ENCODE results near the gene PTAR1.
"Not testable (repeated sequence)": the region's sequence is repeated elsewhere in the genome, so short reads cannot be mapped to it uniquely, and the experiment has no call there.

The PTAR1 gene

DNA sequence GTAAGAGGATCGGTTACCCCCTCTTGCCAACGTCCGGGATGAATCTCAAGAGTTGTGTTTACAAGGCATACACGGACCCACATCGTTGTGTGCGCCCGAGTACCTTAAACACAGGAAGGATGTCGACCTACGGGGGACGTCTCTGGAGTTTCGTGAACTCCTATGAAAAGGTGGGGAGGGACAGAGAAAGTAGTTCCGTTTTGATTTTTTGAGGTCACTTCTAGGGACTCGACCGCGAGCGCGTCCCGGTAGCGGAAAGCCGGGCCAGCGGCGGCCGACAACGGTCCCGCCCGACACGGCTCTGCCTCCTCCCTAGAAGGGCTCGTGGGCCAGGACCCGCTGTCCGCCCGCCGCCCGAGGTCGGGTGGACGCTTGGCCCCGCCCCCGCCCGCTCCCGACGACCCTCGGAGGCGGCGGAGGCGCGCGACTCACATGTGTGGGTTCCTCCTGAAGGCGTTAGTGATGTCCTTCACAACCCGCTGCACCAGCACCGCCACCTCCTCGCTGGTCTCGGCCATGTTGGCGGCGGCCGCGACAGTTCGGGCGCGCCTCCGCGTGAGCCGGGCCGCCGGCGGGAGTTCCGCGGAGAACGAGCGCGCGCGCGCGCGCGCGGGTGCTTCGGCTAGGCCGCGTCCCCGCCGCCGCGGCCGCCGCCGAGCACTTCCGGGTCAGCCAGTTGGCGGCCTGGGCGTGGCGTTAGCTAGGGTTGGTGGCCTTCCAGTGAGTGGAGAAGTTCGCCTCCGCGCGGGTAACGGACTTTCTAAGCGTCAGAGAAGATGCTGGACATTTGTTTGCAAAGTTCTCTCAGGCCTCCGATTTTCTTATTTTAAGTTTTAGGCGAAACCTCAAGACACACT is at the start of gene PTAR1:
PTAR1 (minus strand) TSS at position 591 of the 857 bp plus-strand sequence; CDS start at position 518, 73 bp downstream.
- peak; percentile 80 to 89 for DNase-seq (ENCODE audit: low read depth in 2 of 2)

- DNase-seq (ENCODE audit: low read depth in 2 of 2) = no peak
Measured at GRCh38 chr9:69809304-69809863, 49.6 kb upstream of the PTAR1 start.

- no peak for DNase-seq (ENCODE audit: low read depth in 2 of 2)
Measured at GRCh38 chr9:69806627-69807026, 46.8 kb upstream of the PTAR1 start.

DNA sequence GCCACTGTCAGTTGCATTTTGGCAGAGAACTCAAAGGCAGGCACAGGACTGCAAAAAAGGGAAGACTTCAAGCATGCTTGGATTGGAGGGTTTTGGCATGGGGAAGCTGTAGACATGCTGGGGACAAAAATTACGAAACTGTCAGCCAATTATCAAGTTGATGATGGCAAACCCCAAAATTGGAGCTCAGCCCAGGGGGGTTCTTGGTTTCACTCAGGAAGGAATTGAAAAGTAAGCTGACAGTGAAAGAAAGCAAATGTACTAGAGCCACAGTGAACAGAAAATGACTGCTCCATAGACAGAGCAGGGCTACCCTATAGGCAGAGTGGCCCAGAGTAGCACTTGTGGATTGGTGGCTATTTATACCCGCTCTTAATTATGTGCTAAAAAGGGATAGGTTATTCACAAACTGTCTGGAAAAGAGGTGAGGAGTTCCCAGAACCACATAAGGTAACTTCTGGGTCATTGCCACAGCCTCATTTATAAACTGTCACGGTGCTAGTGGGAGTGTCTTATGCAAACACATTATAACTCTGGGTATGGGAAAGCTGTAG is 46.2 kb upstream of the PTAR1 start:
- no peak for DNase-seq (ENCODE audit: low read depth in 2 of 2)

GRCh38 chr9:69801989-69802388 is 42.2 kb upstream of the PTAR1 start:
- DNase-seq (ENCODE audit: low read depth in 2 of 2) = no peak

DNA sequence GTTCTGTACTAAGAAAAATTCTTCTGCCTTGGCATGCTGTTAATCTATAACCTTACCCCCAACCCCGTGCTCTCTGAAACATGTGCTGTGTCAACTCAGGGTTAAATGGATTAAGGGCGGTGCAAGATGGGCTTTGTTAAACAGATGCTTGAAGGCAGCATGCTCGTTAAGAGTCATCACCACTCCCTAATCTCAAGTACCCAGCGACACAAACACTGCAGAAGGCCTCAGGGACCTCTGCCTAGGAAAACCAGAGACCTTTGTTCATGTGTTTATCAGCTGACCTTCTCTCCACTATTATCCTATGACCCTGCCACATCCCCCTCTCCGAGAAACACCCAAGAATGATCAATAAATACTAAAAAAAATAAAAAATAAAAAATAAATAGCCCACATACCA is 40.2 kb upstream of the PTAR1 start:
- not testable (repeated sequence) for DNase-seq (ENCODE audit: low read depth in 2 of 2)

DNA sequence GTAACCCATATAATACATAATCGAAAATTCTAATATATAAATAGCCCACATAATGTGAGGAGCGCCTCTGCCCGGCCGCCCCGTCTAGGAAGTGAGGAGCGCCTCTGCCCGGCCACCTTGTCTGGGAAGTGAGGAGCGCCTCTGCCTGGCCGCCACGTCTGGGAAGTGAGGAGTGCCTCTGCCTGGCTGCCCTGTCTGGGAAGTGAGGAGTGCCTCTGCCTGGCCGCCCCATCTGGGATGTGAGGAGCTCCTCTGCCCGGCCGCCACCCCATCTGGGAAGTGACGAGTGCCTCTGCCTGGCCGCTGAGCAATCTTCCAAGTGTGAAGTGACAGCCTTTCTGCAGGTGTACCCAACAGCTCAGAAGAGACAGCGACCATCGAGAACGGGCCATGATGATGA is 39.7 kb upstream of the PTAR1 start:
- not testable (repeated sequence) for DNase-seq (ENCODE audit: low read depth in 2 of 2)

DNA sequence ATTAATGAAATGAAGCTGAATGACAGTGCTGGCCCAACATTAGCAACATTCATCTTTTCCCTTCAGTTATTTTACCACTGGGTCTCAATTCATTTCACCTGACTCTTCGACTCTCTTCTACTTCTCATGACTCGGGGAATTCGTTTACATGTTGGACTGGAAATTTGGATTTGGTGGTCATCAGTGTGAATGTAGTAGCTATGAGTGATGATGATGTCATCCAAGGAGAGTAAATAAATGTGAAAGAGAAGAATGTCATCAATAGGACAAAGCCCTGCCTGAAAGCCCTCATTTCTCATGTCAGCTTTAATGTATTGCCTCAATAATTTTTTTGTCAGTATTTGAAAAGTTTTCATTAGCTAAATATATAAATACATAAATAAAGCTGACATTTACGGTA is 38.9 kb upstream of the PTAR1 start:
- DNase-seq (ENCODE audit: low read depth in 2 of 2) = no peak

DNA sequence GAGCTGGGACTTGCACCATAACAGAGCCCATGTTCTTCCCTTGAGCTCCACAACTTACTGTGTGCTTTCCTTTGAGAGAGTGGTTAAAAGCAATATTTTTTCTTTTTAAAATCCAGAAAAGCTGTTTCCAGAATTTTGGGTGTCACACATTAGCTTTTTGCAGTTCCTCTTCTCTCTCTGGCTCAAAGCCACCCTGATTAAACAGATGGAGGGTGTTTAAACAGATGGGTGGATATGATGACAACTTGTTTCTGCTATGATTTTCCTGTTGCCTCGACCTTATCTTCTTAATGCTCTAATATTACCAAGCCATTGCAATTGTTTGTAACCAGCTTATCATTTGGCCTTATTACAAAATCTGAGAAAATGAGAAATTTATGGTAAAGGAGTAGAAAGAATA is 37.9 kb upstream of the PTAR1 start:
- no peak for DNase-seq (ENCODE audit: low read depth in 2 of 2)

GRCh38 chr9:69794356-69794755 is 34.5 kb upstream of the PTAR1 start:
- no peak for DNase-seq (ENCODE audit: low read depth in 2 of 2)

- DNase-seq (ENCODE audit: low read depth in 2 of 2) = no peak
Measured at GRCh38 chr9:69785757-69786156, 25.9 kb upstream of the PTAR1 start.

DNA sequence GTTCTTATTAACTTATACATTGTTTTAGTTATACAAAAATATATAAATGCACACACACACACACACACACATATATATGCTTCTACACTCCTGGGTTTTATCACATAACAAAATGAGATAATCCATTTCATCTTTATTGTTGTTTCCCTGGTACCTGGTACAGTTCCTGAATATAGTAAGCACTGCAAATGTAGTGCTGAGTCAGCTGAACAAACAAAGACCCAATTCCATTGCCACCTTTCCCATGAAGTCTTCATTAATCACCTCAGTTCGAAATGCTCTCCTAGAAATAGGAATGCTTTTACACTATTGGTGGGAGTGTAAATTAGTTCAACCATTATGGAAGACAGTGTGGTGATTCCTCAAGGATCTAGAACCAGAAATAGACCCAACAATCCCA is 13.4 kb upstream of the PTAR1 start:
- DNase-seq (ENCODE audit: low read depth in 2 of 2) = no peak

DNA sequence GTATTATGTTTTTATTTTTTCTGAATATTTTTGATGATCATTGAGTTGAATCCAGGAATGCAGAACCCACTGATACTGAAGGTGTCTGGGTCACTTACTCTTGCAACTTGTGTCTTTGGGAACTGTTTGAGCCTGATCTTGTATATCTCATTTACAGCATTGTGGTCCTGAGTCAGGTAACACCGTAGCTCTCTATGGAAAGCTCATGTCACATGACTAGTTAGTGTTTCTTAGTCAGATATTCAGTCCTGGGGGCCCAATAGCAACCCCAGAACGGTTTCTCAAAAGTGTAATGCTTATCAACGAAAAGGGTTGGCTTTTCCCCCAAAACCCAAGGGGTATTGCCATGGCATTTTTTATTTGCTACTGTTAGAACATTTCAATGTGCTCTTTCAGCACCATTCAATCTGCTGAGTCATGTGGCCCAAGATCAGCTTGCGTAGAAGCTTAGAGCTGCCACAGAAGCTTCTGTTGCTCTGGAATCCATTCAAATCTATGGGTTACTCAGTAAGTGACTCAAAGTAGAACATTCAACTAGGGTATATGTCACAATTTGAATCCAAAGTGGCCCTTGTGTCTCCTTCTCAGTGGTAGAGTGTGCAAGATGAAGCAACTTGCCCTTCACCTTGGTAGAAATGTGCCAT is 12.1 kb upstream of the PTAR1 start:
- no peak for DNase-seq (ENCODE audit: low read depth in 2 of 2)

DNA sequence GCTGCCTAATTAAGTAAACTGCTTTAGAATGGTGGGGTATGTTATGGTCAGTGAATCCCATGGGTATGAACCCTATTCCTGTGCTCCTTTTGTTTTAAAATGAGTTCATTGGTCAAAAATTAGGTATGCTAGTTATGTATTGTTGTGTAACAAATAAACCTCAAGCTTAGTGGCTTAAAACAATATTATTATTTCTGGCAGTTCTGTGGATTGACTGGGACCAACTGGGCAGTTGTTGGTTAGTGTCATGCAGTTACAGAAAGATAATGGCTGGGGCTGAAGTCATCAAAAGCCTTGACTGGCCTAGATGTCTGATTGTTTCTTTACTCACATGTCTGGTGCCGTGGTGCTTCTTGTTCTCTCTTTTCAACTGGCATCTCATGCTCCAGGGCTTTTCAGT is 8.9 kb upstream of the PTAR1 start:
- no peak for DNase-seq (ENCODE audit: low read depth in 2 of 2)

DNA sequence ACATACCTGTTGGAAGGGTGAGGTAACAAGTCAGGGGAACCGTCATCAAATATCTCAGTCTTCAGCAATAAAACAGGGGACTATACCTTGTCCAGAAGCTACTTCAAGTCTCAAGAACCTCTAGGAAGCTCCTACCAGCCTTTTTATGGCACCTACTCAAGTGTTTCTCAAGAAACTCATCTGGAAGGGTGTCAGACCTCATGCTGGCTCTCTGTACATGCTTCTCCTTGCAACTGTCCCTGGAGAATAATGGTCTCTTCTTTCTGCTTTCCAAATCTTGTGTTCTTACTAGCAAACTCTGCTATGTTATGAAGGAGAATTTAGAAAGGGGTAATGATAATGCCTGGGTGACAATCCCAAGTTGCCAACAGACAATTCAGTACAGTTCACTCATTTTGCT is 8.3 kb upstream of the PTAR1 start:
- no peak for DNase-seq (ENCODE audit: low read depth in 2 of 2)

DNA sequence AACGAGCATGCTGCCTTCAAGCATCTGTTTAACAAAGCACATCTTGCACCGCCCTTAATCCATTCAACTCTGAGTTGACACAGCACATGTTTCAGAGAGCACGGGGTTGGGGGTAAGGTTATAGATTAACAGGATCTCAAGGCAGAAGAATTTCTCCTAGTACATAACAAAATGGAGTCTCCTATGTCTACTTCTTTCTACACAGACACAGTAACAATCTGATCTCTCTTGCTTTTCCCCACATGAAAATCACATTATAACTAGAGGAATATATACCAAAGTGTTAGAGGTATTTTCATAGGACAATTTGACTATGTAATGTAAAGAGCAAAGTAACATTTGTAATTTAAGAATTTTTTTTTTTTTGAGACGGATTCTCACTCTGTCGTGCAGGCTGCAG is 4.1 kb upstream of the PTAR1 start:
- not testable (repeated sequence) for DNase-seq (ENCODE audit: low read depth in 2 of 2)

DNA sequence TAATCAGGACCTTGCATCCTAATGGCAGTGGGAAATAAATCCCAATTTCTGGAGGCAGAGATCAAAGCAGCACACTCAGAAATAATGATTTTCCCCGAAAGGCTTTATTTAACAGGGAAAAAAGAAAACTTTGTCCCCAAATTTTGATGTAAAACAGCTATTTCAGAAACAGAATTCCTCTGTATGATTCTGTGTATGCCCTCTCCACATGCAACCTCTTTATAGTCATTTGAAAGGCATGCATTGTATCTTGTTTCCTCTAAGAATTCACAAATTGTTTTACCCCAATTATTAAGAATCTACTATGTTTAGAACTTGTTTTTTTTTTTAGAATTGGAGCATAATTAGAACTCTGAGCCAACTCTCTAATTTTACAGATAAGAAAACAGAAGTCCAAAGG is 2.7 kb upstream of the PTAR1 start:
- no peak for DNase-seq (ENCODE audit: low read depth in 2 of 2)

- DNase-seq (ENCODE audit: low read depth in 2 of 2) = no peak
Measured at GRCh38 chr9:69760278-69760610, 433 bp upstream of the PTAR1 start.

DNA sequence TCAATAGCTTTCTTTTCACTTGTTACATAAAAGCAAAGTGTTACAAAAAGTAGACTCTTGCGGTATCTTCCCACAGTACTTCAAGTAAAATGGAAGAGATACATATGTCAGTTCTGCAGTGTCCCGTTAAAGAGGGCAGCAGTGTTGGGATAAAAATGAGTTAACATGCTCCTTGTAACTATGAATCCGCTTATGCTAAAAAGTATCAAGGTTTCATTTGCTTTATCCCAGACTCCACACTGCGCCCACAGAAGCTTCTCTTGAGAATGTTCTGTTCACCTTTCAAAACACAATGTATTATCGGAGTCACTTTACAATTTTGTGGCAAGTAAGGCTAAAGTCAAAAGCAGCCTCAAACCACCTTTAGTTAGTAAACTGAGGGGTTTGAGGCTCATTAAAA is 790 bp downstream of the PTAR1 start:
- DNase-seq (ENCODE audit: low read depth in 2 of 2) = no peak

DNA sequence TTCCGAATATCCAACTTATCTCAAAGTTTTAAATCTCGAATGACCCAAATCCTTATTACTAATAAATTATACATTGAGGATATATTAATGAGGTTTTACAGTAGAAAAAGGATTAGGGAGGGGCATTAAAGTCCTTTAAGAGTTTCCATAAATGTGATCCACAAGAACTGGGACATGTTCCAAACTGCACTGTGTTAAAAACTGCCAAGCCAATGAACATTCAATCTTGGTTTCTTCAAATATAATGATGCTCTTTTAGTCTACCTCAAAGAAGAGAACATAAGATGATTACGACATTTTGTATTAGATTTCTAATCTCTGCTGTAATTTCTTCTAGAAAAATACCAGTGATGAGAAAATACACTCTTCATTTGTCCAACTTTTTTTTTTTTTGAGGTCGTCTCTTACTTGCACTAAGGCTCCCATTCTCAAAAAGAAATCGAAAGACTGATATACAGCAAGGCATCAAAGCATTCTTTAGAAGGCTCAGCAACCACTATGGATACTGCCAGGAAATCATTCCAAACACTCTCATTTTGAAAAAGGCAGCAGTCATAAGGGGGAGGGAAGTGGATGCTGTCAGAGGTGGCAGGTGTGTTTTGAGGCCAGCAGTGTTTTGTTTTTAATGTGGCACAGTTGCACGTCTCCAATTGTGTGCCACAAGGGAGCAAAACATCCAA is 1.7 kb downstream of the PTAR1 start:
- no peak for DNase-seq (ENCODE audit: low read depth in 2 of 2)

DNA sequence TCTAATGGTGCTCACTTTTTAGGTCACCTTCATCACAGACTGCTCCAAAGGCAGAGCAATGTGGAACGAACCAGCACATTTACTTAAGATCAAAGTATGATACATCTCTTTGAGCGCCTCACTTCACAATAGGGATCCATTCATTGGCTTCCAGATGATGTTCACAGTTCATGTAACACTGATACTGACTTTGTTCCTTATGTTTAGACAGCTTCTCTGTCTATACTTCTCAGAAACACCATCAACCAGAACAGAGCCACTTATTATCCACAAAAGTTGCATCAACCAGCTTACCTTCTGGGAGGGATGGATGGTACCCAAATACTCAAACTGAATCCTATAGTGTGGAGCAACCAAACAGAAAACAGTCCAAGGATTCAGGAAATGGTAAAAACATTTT is 4.6 kb downstream of the PTAR1 start:
- no peak for DNase-seq (ENCODE audit: low read depth in 2 of 2)

DNA sequence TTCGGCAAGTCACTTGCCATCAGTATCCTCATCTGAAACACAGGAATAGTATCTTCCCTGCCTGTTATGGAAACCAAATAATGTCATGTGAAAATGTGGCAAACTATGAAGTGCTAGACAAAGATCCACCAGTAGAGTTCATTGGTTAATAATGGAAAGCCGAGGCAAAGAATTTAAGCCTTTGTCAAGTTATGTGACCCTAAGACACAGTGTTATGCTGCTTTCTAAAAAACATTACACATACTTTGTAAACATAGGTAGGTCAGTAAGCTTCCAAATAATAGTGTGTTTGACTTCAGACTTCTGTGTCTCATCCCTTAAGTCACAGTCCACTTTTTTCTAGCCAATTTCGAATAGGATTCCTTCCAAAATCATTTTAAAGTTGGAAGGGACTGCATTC is 6.0 kb downstream of the PTAR1 start:
- no peak for DNase-seq (ENCODE audit: low read depth in 2 of 2)

Data from stimulated activated CD8-positive, alpha-beta memory T cell treated with anti-CD3 and anti-CD28 coated beads, Interleukin-2, amount 100 ng/mL, for 48 hours (primary cell).